ENCODE data around the gene C12orf75.

The C12orf75 gene

DNA sequence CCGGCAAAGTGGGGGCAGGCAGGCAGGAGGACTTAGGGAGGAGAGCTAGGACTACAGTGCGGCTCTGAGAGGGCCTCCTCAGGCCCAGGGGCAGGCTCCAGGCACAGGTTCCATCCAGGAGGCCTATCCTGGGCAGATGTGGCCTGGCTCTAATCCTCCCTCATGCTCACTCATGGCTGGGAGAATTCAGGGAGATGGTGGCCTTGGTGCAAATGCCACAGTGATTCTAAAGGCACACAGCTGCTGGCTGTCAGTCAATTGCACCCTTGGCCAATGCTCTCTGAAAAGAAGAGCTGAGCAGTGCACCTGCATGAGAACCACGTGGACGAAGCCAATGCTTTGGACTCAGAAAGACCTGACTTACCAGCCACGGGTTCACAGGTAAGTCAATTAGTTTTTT, 89.6 kb downstream of the C12orf75 start:
- H3K27me3 ChIP-seq (ENCODE audit: control insufficient read depth in 1 of 2, insufficient read depth in 2 of 2, low read length in 2 of 2), result no peaks in the 10 kb centered on the region
- H3K27ac ChIP-seq (ENCODE audit: low read depth, low read length), result no peak overlapping the region
- no peaks in the 10 kb centered on the region for H3K4me1 ChIP-seq (ENCODE audit: control insufficient read depth in 1 of 2, insufficient read depth in 2 of 2, low read length in 2 of 2)
- no peaks in the 10 kb centered on the region for H3K36me3 ChIP-seq (ENCODE audit: control insufficient read depth in 1 of 2, insufficient read depth in 2 of 2, low read length in 2 of 2)
- no peak overlapping the region for H3K4me3 ChIP-seq (ENCODE audit: low read depth in 1 of 2, low read length in 2 of 2)
- no peaks in the 10 kb centered on the region for H3K9me3 ChIP-seq (ENCODE audit: control insufficient read depth in 1 of 2, low read length in 2 of 2)
- no peak overlapping the region for H3K9ac ChIP-seq (ENCODE audit: low read depth in 1 of 2, low read length in 2 of 2)

DNA sequence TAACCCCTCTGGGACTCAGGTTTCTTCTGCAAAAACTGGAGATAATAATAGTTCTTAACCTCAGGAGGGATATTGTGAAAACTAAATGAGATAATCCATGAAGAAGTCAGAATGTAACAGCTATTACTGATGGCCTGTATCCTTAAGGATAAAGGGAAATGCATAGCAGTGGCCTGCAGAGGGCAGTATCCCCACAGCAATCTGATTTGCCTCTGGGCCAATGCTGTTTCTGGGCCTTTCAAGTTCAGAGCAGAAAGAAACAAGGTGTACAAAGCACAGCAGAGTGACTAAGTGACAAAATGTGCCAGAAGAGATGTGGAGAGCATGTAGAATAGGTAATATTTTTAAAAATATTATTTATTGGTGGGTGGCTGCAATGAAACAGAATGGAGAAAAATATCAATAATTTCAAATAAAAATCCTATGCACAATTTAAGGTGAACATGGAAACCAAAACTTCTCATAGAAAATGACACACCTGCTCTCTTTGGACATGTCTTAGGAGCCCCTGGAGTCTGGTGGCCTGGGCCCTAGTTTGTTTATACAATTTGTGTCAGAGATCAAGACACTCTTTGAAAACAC, 90.3 kb downstream of the C12orf75 start:
- Histone ChIP-seq H3K36me3 (ENCODE audit: control insufficient read depth in 1 of 2, insufficient read depth in 2 of 2, low read length in 2 of 2) (no peaks in the 10 kb centered on the region), H3K27ac (ENCODE audit: low read depth, low read length) (no peak overlapping the region), H3K9ac (ENCODE audit: low read depth in 1 of 2, low read length in 2 of 2) (no peak overlapping the region)

More for the DNA sequence above, 90.3 kb downstream of the C12orf75 start:
- no peaks in the 10 kb centered on the region for H3K4me1 ChIP-seq (ENCODE audit: control insufficient read depth in 1 of 2, insufficient read depth in 2 of 2, low read length in 2 of 2)
- H3K27me3 ChIP-seq (ENCODE audit: control insufficient read depth in 1 of 2, insufficient read depth in 2 of 2, low read length in 2 of 2), result no peaks in the 10 kb centered on the region
- H3K4me3 ChIP-seq (ENCODE audit: low read depth in 1 of 2, low read length in 2 of 2), result no peak overlapping the region
- no peaks in the 10 kb centered on the region for H3K9me3 ChIP-seq (ENCODE audit: control insufficient read depth in 1 of 2, low read length in 2 of 2)

Data from duodenal mucosa (tissue), 2 donors.